H1 (cell line): ENCODE measurements around the gene UBAP1. TPM values are rescaled to one million over a fixed set of nuclear protein-coding genes. Genes with fewer than 3 reads are reported as not detected.

ENCODE experiments used
- ASH2L ChIP-seq: fragments of 200-600, 300-600 bp; sonication (generic); IDR thresholded peaks from one replicate; pipeline ENCODE4 v1.7.1; 2017; ENCODE audit warnings: low read length
- HDAC6 ChIP-seq: IDR thresholded peaks from one replicate; pipeline ENCODE4 v1.7.1; 2012; ENCODE audit warnings: low read depth, mild to moderate bottlenecking, inconsistent platforms, low read length, moderate library complexity
- RBBP5 ChIP-seq: IDR thresholded peaks from 2 replicates; pipeline ENCODE4 v1.7.1; 2012; ENCODE audit warnings: low read depth, mild to moderate bottlenecking, inconsistent platforms, low read length, moderate library complexity, borderline replicate concordance
- SAP30 ChIP-seq: fragments of 300-600 bp; sonication (generic); IDR thresholded peaks from 2 replicates; pipeline ENCODE4 v1.7.1; 2012; ENCODE audit warnings: low read length, moderate library complexity, mild to moderate bottlenecking, inconsistent platforms; ENCODE audit not compliant: insufficient read depth, insufficient replicate concordance
- TAF1 ChIP-seq: IDR thresholded peaks from 2 replicates; pipeline ENCODE4 v1.6.1; 2011; ENCODE audit warnings: mild to moderate bottlenecking, low read depth, low read length
- YY1 ChIP-seq: IDR thresholded peaks from 2 replicates; pipeline ENCODE4 v1.6.1; 2011; ENCODE audit warnings: low read depth, mild to moderate bottlenecking, low read length
- polyA plus RNA-seq, 7 experiments: library from polyadenylated mRNA; depleted of rRNA in 3 of 7; stranded (reverse) in 5 of 7; unstranded in 2 of 7; fragments of >200 nt in 5 of 7; fragments of 200-250 nt in 2 of 7; gene quantifications; 1 replicate in 5 of 7; 2 replicates in 1 of 7; 4 replicates in 1 of 7; pipeline versions ENCODE4 v1.2.1 to v1.2.3, GENCODE V29; 2011 to 2013; ENCODE audit warnings: missing spikeins in 2 of 7, mixed read lengths in 2 of 7
- total RNA-seq: library from RNA; stranded (reverse); fragmentation: NEBNext Ultra II Directional; extraction: Animal tissue kit (Norgen Biotek cat#: 25700); gene quantifications from 2 replicates; pipeline ENCODE4 v1.2.1, GENCODE V29; 2021

UBAP1 gene
- total and polyA plus RNA-seq, 2 of the 8 experiments (the other 6 are each of a cell fraction or from before 2014, with no cell fraction given), result 31.3 to 31.4 TPM

GRCh38 chr9:34252016-34252415 is 73.2 kb downstream of the UBAP1 start (continued):
- TF ChIP-seq RBBP5, result no peak
- TF ChIP-seq YY1, result no peak
- TF ChIP-seq ASH2L, result no peak
- TF ChIP-seq HDAC6, result no peak
- TF ChIP-seq TAF1, result no peak
- TF ChIP-seq SAP30, result no peak
